Ramos (cell line): Measurements from ENCODE around the gene TMEM232.

Experiments used
- in situ Hi-C: fragments of 300-500 bp; cut with MboI; formaldehyde crosslinking; loops from one replicate; pipeline ENCODE4 v1.14.3; 2022; ENCODE audit warnings: low sequenced_read_pairs; ENCODE audit not compliant: unreplicated experiment

The TMEM232 gene

DNA sequence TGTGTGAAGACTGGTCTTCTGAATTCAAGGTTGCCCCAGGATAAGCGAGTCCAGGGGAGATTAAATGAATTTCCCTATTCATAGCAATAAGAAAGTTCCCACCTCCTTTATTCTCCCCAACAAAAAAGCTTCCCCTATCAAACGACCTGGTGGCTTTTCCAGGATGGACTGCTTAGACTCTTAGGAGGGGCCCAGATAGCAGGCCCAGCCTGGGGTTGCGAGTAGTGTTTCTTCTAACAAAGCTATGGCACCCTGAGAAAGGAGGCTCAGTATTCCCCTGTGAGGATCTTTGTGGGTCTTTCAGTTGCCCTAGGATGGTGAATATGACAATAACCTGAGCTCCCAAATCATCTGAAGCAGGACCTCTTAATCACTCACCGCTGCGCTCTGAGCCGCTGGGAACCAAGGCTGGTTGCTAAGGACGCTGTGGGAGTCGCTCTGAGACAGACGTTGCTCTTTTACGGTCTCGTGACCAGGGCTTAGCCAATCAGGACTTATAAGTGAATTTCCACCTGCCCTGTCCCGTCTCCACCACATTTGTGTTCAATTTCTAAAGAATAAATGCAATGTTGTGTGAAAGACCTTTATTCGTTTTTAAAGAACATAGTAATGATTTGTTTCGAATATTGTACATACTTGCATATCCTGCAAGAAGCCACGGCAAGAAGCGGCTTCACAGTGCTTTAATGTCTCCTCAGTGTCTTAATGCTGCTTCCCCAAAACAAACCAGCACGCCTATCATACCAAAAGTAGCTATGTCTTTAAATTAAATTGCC, at the start of gene TMEM232:
Gene TMEM232 (minus strand): TSS at position 423 of the 776 bp plus-strand sequence. CDS start 59,319 bp downstream, outside the sequence.
- in situ Hi-C loops: loop anchor here (25.0 kb wide), 1 partner anchor 1039 kb away; the partner anchor contains the start of gene MAN2A1

DNA sequence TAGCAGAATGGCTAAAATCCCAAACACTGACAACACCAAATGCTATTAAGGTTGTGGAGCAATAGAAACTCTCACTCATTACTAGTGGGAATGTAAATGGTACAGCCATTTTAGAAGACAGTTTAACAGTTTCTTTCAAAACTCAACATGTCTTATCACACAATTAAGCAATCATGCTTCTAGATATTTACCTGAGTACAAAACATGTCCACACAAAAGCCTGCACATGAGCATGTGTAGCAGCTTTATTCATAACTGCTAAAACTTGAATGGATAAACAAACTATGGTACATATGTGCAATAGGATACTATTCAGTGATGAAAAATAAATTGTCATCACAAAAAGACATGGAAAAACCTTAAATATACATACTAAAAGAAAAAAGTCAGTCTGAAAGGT, 43.8 kb upstream of the TMEM232 start:
- in situ Hi-C loops: loop anchor here (25.0 kb wide), 1 partner anchor 342 kb away; no protein-coding TSS in a partner anchor

GRCh38 chr5:110769000-110769681, 42.7 kb upstream of the TMEM232 start:
- in situ Hi-C loops: loop anchor here (25.0 kb wide), 1 partner anchor 343 kb away; no protein-coding TSS in a partner anchor

DNA sequence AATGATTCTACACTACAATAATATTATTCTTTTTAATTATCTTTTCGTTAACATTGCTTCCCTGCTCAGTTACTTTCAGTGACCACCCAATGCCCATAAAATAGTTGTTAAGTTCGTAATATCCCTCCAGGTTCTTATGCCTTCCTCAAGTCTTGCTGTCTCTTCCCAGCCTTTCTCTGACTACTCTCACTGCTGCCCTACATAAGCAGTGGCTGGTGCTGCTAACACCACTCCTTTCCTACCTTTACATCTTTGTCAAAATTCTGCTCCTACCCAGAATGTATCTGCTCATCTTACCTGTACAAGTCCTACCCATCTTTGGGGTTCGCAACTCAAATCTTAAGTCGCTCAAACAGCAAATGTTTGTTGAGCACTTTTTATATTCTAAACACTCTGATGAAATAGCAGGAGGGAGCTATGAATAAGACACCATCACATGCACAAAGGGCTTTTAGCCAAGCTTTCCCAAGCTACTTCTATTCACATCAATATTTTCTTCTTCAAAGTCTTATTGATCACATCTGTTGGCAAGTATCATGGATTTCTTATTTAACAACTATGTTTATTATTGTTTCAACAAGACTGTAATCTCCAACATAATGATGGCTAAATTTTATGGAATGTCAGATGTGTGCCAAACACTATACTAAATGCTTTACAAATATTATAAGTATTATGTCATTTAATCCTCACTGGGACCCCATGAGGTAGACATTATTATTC, 41.8 kb upstream of the TMEM232 start:
- in situ Hi-C loops: loop anchor here (25.0 kb wide), 1 partner anchor 344 kb away; no protein-coding TSS in a partner anchor

DNA sequence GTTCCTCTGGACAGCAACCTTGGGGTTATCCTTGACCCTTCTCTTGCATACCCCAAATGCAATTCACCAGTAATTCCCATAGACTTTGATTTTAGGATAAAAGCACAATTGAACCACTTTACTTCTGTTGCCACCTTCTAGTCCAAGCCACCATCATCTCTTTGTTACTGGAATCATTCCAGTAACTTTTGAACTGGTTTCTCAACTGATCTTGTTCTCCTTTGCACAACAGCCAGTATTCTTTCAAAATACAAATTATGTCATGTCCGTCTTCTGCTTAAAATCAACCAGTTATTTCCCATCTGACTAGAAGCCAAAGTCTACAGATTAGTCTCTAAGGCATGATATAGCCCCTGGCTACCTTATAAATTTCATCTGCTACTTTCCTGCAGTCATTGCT, 33.7 kb upstream of the TMEM232 start:
- in situ Hi-C loops: loop anchor here (25.0 kb wide), 1 partner anchor 352 kb away; no protein-coding TSS in a partner anchor

DNA sequence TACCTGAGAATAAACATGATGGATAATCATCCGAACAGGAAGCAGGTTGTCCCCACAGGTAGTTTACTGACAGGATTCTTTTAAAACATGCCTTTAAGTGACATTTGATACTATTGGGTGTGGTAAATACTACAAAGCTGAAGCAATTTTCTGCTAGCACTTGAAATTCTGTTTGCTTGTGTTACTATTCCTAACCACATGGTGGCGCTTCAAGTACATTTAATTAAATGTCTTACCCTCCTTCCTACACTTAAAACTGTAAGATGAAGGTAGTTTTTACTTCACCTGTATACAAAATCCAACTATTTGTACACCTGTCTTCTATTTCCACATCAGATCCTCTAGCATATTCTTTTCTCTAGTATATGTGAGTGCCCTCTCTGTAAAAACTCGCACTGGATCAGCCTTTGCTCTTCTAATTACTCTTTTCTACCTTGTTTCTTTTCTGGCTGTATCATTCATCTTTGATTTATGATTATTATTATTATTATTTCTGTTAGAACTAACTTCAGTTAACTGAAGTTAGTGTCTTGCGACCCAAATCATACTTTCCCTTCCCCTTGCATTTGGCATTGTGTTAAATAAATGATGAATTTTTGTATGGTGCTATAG, 30.8 kb upstream of the TMEM232 start:
- in situ Hi-C loops: loop anchor here (25.0 kb wide), 1 partner anchor 355 kb away; no protein-coding TSS in a partner anchor

DNA sequence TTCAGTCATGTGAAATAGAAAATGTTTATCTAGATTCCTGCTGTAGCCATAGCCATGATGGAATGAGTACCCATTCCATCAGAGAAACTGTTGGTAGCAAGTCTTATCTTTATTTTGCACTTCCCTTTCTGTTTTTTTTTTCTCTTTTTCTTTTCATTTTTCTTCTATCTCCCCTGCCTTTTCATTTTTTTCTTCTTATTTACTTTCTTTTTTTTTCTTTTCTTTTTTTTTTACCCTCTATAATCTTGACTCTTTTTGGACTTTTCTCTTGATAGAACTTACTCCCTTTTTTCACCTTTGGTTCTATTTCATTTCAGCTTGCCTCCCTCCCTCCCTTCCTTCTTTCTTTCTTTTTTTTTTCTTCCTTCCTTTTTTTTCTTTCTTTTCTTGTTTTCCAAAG, 27.7 kb upstream of the TMEM232 start:
- in situ Hi-C loops: loop anchor here (25.0 kb wide), 1 partner anchor 358 kb away; no protein-coding TSS in a partner anchor

DNA sequence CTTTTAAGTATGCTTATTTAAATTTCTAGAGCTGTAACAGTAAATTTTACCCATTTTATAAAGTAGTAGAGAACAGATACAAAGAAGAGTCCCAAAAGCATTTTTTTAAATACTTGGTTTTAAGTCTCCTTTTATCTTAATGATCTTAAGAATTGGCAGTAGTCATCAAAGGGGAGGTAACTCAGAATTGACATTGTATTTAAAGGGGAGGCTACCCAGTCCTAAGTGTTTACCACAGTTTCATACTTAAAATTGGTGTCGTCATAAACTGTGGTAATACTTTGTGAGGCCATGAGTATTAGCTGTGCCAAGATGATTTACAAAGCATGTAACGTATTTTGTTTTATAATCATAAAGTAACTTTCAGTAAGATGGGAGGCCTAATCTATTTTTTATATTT, 27.1 kb upstream of the TMEM232 start:
- in situ Hi-C loops: loop anchor here (25.0 kb wide), 1 partner anchor 359 kb away; no protein-coding TSS in a partner anchor

DNA sequence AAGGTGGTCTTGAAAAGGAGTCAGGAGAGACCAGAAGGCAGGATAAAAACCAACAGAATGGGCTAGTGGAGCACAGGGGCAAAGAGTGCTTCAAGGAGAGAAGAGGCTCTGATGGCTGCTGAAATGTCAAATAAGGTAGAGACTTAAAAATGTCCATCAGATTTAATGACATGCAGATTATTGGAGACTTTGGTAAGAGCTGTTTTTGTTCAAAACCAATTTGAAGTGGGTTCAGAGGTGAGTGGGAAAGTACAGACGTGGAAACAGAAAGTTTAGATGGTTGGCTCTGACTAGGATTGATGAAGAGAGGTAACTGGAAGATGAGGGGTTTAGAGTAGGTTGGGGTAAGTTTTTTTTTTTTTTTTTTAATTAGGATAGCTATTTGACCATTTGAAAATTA, 26.5 kb upstream of the TMEM232 start:
- in situ Hi-C loops: loop anchor here (25.0 kb wide), 1 partner anchor 359 kb away; no protein-coding TSS in a partner anchor

DNA sequence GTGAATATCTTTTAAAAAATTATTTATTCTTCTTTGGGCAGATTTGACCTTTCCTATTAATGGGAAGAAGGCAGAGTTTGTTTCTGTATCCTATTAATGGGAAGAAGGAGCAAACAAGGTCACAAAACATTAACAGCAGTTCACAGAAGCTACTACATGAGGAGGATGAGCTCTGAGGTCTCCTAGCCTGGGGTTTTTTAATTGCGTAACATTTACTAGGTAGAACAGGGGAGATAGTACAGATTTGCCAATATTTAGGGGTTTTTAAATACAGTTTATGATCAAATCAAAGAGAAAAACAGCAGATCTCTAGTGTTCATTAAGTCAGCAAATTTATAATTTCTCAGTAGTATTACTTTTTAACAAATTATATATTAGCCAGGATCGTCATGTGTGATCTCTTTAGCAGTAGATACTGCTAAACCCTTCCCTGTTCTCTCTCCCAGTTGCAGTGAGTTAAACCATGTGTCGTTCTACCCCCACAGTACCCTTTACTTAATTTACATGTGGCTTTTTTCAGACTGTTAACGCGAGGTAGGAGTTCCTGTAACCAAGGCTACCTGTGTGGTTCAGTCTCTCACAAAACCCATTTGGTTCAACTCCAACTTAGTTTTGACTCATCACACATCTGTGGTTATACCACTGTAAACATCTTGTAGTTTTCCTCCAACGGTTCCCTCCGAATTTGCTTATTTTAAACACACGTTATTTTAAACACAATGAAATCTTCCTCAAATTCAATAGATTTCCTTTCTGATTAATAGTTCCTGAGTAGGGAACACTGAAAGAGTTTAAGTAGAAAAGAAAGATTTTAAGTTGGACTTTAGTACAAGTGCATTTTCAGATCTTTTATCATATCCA, 25.7 kb upstream of the TMEM232 start:
- in situ Hi-C loops: loop anchor here (25.0 kb wide), 1 partner anchor 360 kb away; no protein-coding TSS in a partner anchor

DNA sequence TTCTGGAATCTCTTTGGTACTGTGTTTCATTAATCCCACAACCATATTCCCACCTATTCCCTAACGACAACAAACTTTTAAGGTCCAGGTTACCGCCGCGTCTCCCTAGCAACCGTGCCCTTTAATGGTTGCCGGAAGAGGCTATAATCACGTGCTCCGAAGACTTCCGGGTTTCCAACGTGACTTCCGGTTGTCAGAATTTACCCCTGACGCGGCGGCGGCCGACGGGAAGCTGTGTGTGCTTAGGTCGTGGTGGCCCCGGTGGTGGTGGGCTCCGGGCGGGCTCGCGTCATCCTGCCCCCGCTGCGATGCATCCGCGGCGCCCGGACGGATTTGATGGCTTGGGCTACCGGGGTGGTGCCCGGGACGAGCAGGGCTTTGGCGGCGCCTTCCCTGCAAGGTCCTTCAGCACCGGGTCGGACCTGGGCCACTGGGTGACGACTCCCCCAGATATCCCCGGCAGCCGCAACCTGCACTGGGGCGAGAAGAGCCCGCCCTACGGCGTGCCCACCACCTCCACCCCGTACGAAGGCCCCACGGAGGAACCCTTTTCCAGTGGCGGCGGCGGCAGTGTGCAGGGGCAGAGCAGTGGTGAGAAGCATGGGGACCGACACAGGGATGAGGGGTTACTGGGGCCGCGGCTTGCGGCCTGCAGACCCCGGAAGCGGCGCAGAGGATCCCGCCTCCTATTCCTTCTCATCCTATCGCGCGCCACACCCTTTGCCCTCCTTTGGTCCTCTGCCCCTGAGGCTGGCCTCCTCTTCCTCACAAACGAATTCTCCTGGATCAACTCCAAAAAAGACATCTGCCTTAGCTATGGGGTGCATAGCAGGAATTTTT, 12.6 kb upstream of the TMEM232 start, which contains the start of gene SLC25A46:
Gene SLC25A46 (plus strand): TSS at position 196 of the 840 bp plus-strand sequence. CDS start 113 bp downstream, at position 309.
- in situ Hi-C loops: loop anchor here (25.0 kb wide), 1 partner anchor 1052 kb away; the partner anchor contains the start of gene MAN2A1

DNA sequence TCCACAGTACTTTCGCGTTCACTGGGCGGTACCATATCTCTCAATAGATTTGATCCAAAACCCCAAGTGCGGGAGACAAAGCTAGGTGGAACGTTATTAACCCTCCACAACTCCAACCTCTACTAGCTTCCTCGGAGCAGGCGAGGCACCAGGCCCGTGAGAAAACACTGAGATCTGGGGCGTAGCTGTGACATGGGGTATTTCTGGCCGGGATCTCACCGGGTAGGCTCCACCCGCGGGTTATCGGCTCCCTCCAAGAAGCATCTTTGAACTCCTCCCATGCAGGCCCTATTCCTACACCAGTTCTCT, 12.0 kb upstream of the TMEM232 start:
- in situ Hi-C loops: loop anchor here (25.0 kb wide), 1 partner anchor 1051 kb away; the partner anchor contains the start of gene MAN2A1

DNA sequence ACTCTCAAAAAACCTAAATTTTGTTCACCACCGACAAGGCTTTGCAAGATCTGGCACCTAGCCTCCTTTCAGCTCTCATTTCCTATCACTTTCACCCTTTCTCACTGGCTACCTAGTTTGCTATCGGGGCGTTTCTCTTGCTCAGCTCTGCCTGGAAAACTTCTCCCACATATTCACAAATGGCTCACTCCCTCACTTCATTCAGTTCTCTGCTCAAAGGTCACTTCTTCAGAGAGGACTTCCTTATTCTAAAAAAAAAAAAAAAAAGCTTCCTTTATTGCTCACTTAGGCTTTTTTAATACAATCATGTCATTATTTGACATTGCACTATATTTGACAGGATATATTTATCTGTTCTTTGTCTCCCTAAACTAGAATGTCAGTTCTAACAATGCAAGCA, 10.3 kb upstream of the TMEM232 start:
- in situ Hi-C loops: loop anchor here (25.0 kb wide), 1 partner anchor 1049 kb away; the partner anchor contains the start of gene MAN2A1

DNA sequence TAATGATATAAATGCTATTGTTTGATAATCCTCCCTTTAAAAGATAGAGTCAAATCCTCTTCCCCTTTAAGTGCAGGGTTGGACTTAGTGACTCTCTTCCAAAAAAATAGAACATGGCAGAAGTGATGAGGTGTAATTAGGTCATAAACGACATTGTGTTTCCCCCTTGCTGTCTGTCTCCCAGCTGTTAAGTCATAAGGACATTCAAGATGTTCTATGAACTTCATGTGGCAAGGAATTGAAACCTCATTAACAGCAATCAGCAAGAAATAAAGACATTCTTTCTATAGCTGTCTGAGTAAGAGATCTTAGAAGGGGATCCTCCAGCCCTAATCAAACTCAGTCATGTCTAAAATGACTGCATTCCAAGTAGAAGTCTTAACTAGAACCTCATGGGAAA, 9.1 kb upstream of the TMEM232 start:
- in situ Hi-C loops: loop anchor here (25.0 kb wide), 1 partner anchor 1048 kb away; the partner anchor contains the start of gene MAN2A1

- in situ Hi-C loops: loop anchor here (25.0 kb wide), 1 partner anchor 1047 kb away; the partner anchor contains the start of gene MAN2A1
These were observed 7.6 kb upstream of the TMEM232 start for GRCh38 chr5:110734101-110734500.

DNA sequence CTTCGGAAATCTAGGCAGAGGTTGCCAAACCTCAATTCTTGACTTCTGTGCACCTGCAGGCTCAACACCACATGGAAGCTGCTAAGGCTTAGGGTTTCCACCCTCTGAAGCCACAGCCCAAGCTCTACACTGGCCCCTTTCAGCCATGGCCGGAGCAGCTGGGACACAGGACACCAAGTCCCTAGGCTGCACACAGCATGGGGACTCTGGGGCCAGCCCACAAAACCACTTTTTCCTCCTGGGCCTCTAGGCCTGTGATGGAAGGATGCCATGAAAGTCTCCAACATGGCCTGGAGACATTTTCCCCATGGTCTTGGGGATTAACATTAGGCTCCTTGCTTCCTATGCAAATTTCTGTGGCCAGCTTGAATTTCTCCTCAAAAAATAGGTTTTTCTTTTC, 5.0 kb upstream of the TMEM232 start:
- in situ Hi-C loops: loop anchor here (25.0 kb wide), 1 partner anchor 1044 kb away; the partner anchor contains the start of gene MAN2A1

DNA sequence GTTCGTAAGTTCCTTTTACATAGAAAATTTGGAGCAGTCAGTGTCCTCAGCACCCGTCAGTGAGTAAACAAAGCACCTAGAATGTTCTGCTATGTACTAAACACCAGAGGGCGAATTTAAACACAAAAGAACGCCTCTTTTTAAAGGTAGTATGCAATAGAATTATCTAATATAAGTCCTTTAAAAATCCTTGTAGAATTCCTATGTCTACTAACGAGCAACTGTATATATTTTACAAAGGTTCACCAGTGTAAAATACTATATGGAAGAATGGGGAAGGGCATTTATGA, 499 bp upstream of the TMEM232 start:
- in situ Hi-C loops: loop anchor here (25.0 kb wide), 1 partner anchor 1040 kb away; the partner anchor contains the start of gene MAN2A1

DNA sequence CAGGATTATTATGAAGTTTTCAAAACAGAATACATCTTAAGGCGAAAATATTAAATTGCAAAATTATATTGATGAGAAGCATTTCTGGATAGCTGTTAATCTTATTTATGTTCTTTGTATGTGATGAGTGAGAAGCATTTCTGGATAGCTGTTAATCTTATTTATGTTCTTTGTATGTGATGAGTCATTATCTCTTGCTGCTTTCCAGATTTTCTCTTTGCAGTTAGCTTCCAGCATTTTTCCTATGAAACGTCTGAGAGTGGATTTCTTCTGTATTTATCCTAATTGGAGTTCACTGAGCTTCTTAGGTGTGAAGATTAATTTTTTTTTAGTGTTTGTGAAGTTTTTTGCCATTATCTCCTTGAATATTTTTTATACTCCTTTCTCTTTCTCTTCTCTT, 8.2 kb downstream of the TMEM232 start:
- in situ Hi-C loops: no loop called here
